HL-60 (cell line): ENCODE results near the gene FARP1.

ENCODE experiments used
- DNase-seq, 2 experiments: peaks; one replicate each; pipeline ENCODE4 v3.0.0-alpha.2; 2010 to 2020; ENCODE audit warnings: low read depth in 1 of 2, low spot score in 1 of 2
- H3K27ac ChIP-seq: fragments of 250-450 bp; sonication (Bioruptor Pico); replicated peaks from 2 replicates; pipeline ENCODE4 v1.5.1; 2020; ENCODE audit warnings: mild to moderate bottlenecking, moderate library complexity
- H3K27me3 ChIP-seq: fragments of 250-450 bp; sonication (Bioruptor Pico); 2 replicates; pipeline ENCODE4 v1.5.1; 2021; ENCODE audit warnings: mild to moderate bottlenecking, moderate library complexity; ENCODE audit not compliant: insufficient read depth, poor library complexity, severe bottlenecking
- H3K4me3 ChIP-seq: replicated peaks from 2 replicates; pipeline ENCODE4 v1.5.1; 2011; ENCODE audit warnings: mild to moderate bottlenecking, control low read depth, low read length; ENCODE audit not compliant: insufficient read depth
- GABPA ChIP-seq: IDR thresholded peaks from 2 replicates; pipeline ENCODE4 v1.6.1; 2012; ENCODE audit warnings: low read depth
- POLR2AphosphoS5 ChIP-seq: IDR thresholded peaks from 2 replicates; pipeline ENCODE4 v1.6.1; 2012; ENCODE audit warnings: low read depth
- REST ChIP-seq: IDR thresholded peaks from 2 replicates; pipeline ENCODE4 v1.6.1; 2012; ENCODE audit warnings: low read depth; ENCODE audit not compliant: insufficient replicate concordance
- SPI1 ChIP-seq: IDR thresholded peaks from 2 replicates; pipeline ENCODE4 v1.6.1; 2012; ENCODE audit warnings: low read depth, mild to moderate bottlenecking, borderline replicate concordance
- TF ChIP-seq, protein P1 (sequence below): IDR thresholded peaks from one replicate; pipeline ENCODE4 v1.5.1; 2011; ENCODE audit warnings: low read length, control low read depth, inconsistent platforms; ENCODE audit not compliant: insufficient read depth

The FARP1 gene

DNA sequence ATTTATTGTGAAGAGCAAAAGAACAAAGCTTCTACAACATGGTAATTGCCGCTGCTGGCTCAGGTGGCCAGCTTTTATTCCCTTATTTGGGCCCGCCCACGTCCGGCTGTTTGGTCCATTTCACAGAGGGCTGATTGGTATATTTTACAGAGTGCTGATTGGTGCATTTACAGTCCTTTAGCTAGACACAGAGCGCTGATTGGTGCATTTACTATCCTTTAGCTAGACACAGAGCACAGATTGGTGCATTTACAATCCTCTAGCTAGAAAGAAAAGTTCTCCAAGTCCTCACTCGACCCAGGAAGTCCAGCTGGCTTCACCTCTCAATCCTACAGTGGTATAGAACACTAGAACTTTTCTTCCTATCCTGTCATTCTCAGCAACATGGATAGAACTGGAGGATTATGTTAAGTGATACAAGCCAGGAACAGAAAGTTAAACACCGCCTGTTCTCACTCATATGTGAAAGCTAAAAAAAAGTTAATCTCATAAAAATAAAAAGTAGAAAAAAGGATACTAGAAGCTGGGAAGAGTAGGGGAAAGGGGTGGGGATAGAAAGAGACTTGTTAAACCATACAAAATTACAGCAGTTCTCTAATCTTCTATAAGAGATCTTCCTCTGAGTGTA lies 33.6 kb upstream of the FARP1 start:
- no peak for TF ChIP-seq GABPA
- TF ChIP-seq REST: no peak
- TF ChIP-seq POLR2AphosphoS5: no peak
- no peak for TF ChIP-seq SPI1
- TF ChIP-seq, protein P1, sequence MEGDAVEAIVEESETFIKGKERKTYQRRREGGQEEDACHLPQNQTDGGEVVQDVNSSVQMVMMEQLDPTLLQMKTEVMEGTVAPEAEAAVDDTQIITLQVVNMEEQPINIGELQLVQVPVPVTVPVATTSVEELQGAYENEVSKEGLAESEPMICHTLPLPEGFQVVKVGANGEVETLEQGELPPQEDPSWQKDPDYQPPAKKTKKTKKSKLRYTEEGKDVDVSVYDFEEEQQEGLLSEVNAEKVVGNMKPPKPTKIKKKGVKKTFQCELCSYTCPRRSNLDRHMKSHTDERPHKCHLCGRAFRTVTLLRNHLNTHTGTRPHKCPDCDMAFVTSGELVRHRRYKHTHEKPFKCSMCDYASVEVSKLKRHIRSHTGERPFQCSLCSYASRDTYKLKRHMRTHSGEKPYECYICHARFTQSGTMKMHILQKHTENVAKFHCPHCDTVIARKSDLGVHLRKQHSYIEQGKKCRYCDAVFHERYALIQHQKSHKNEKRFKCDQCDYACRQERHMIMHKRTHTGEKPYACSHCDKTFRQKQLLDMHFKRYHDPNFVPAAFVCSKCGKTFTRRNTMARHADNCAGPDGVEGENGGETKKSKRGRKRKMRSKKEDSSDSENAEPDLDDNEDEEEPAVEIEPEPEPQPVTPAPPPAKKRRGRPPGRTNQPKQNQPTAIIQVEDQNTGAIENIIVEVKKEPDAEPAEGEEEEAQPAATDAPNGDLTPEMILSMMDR: no peak
- H3K4me3 ChIP-seq: no peak overlapping the region
- no peak for DNase-seq
- no peak overlapping the region for H3K27ac ChIP-seq
- no peaks in the 10 kb centered on the region for H3K27me3 ChIP-seq

GRCh38 chr13:98110749-98111148 lies 32.1 kb upstream of the FARP1 start:
- no peaks in the 10 kb centered on the region for H3K27me3 ChIP-seq
- TF ChIP-seq POLR2AphosphoS5: no peak
- DNase-seq: no peak
- no peak overlapping the region for H3K4me3 ChIP-seq
- H3K27ac ChIP-seq: no peak overlapping the region

DNA sequence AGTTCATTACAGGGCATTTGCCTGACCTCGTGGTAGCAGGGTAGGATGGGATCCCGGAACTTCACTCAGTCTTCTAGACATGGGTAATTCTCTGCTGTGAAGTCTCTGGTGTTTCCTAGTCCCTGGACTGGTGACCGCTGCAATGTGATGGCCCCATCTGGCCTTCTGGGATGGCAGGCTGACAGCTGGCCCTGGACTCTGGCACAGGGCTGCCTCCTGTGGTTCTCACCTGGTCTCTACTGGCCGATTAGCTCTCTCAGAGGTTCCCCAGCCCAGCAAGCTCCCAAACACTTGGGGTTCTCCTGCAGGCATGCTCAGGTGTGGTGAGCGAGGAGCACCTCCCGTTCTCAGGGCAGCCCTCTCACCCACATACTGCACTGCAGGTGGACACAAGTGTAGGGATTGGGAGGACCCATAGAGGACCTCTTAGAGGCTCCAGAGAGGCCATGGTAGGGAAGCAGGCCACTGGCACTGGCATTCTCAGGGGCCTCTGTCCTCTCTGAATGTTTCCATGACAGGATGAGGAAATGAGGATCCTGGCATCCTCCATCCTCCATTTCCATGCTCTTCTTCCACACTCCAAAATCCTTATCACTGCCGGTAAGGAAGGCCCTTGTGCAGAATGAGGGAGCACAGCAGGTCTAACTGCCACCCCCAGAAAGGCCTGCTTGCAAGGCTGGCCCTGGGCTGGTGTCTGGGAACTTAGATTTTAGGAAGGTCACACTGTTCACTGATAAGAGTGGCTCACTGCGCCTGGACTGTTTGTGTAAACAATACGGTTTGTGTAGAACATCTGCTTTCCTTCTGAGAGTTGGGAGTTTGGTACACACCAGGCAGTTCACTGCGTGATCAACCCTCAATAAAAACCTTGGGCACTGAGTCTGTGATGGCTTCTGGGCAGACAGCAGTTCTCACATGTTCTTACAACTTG lies 31.5 kb upstream of the FARP1 start:
- TF ChIP-seq SPI1: no peak
- TF ChIP-seq GABPA: no peak
- no peak for TF ChIP-seq POLR2AphosphoS5
- no peak for TF ChIP-seq REST
- TF ChIP-seq, protein P1: no peak
- no peak for DNase-seq
- Histone ChIP-seq H3K27ac (no peak overlapping the region), H3K4me3 (no peak overlapping the region), H3K27me3 (no peaks in the 10 kb centered on the region)

DNA sequence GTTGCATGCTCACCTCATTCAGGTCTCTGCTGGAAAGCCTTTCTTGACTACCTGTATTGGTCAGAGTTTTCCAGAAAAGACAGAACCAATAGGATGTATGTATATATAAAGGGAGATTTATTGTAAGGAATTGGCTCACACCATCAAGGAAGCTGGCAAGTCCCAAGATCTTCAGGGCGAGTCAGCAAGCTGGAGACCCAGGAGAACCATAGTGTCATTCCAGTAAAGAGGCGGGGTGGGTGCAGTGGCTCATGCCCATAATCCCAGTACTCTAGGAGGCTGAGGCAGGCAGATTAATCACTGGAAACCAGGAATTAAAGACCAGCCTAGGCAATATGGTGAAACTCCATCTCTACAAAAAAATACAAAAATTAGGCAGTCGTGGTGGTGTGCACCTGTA lies 30.4 kb upstream of the FARP1 start:
- TF ChIP-seq GABPA (no peak), POLR2AphosphoS5 (no peak), SPI1 (no peak), REST (no peak)
- TF ChIP-seq, protein P1: no peak
- H3K27me3 ChIP-seq: no peaks in the 10 kb centered on the region
- no peak overlapping the region for H3K27ac ChIP-seq
- no peak overlapping the region for H3K4me3 ChIP-seq
- no peak for DNase-seq
